OCI-LY7 (cell line): ENCODE results near the gene METTL21A.

Experiments
- CTCF ChIP-seq: fragments of 200-600 bp; sonication (generic); conservative IDR thresholded peaks from 2 replicates; pipeline ENCODE4 v1.5.1; 2014; ENCODE audit warnings: mild to moderate bottlenecking, antibody characterized with exemption, low read length, moderate library complexity, mixed read lengths
- EZH2phosphoT487 ChIP-seq: fragments of 200-600 bp; sonication (generic); IDR thresholded peaks from 2 replicates; pipeline ENCODE4 v1.6.1; 2018; ENCODE audit warnings: low read depth, borderline replicate concordance, mild to moderate bottlenecking, mixed run types, antibody characterized with exemption, low read length, moderate library complexity, mixed read lengths

GRCh38 chr2:207633686-207634085 lies 8.5 kb upstream of the METTL21A start:
- TF ChIP-seq CTCF (no peak), EZH2phosphoT487 (no peak)
